MCF 10A (cell line): ENCODE measurements around the gene ACSS2. TPM values are rescaled to one million over a fixed set of nuclear protein-coding genes. Genes with fewer than 3 reads are reported as not detected.

ENCODE experiments used
- BruUV-seq: library from RNA; stranded (reverse); fragments of 400-500 nt; replicated peaks from 2 replicates; lab custom pipeline; 2021; lab: Mats Ljungman, UMichigan
- CTCF ChIA-PET: fragments of 300-600 bp; sonication (Branson Sonifier 250); formaldehyde crosslinking; extraction: SDS; loops from one replicate; lab custom pipeline; 2021; ENCODE audit warnings: antibody characterized with exemption, inconsistent platforms; lab: Yijun Ruan, JAX
- POLR2A ChIA-PET: fragments of 300-600, 350-650 bp; sonication (Branson Sonifier 250); formaldehyde crosslinking; extraction: SDS; loops from one replicate; lab custom pipeline; 2020; ENCODE audit warnings: antibody characterized with exemption, inconsistent platforms; lab: Yijun Ruan, JAX
- DNase-seq: peaks from one replicate; pipeline ENCODE4 v3.0.0-alpha.2; 2018; ENCODE audit not compliant: unreplicated experiment
- H3K27ac Mint-ChIP-seq: one replicate; pipeline ENCODE4 v1.8.0; 2022; ENCODE audit warnings: mild to moderate bottlenecking, low read depth, mixed read lengths; ENCODE audit not compliant: unreplicated experiment
- H3K27me3 Mint-ChIP-seq: one replicate; pipeline ENCODE4 v1.8.0; 2022; ENCODE audit warnings: mixed read lengths; ENCODE audit not compliant: insufficient read depth, unreplicated experiment
- H3K36me3 Mint-ChIP-seq: one replicate; pipeline ENCODE4 v1.8.0; 2022; ENCODE audit warnings: mild to moderate bottlenecking, moderate library complexity, mixed read lengths; ENCODE audit not compliant: insufficient read depth, unreplicated experiment
- H3K4me1 Mint-ChIP-seq: one replicate; pipeline ENCODE4 v1.8.0; 2022; ENCODE audit warnings: mixed read lengths; ENCODE audit not compliant: insufficient read depth, unreplicated experiment
- H3K4me3 Mint-ChIP-seq: one replicate; pipeline ENCODE4 v1.8.0; 2022; ENCODE audit warnings: mild to moderate bottlenecking, moderate library complexity, mixed read lengths; ENCODE audit not compliant: unreplicated experiment
- H3K9me3 Mint-ChIP-seq: one replicate; pipeline ENCODE4 v1.8.0; 2022; ENCODE audit warnings: mixed read lengths; ENCODE audit not compliant: unreplicated experiment
- CTCF ChIP-seq: fragments of 200-600 bp; IDR thresholded peaks from one replicate; pipeline ENCODE4 v1.8.0; 2022; ENCODE audit warnings: antibody characterized with exemption, mild to moderate bottlenecking; ENCODE audit not compliant: unreplicated experiment
- intact Hi-C: fragments of 100-400 bp; cut with micrococcal nuclease; formaldehyde crosslinking; loops from 2 replicates; pipeline ENCODE4 v1.14.1; 2022
- total RNA-seq: library from RNA; stranded (reverse); gene quantifications from 2 replicates; pipeline ENCODE4 v1.2.3, GENCODE V29; 2022

The ACSS2 gene
- total RNA-seq, 1 experiment from 2014 or later = 42.0 TPM

GRCh38 chr20:34940081-34940481, 63.7 kb downstream of the ACSS2 start:
- no peak for TF ChIP-seq CTCF
- H3K27me3 Mint-ChIP-seq = no peaks in the 10 kb centered on the region
- no peaks in the 10 kb centered on the region for H3K9me3 Mint-ChIP-seq
- DNase-seq = no peak
- ChIA-PET POLR2A (interaction anchor here (1.4 to 2.0 kb wide), 3 partner anchors 11 to 64 kb away, joined by 4 to 7 read pairs (median 5); partner anchors contain the start of gene ACSS2), CTCF (interaction anchor here (0.5 to 7.4 kb wide), 3 partner anchors 16 to 103 kb away, joined by 3 to 50 read pairs (median 4); partner anchors contain the start of genes ACSS2, GGT7, GSS and MYH7B)
- BruUV-seq = no TSS peak
- intact Hi-C loops = no loop called here
- H3K4me1 Mint-ChIP-seq = peaks cover 15% of the 10 kb centered on the region
- peaks cover 61% of the 10 kb centered on the region for H3K36me3 Mint-ChIP-seq
- H3K4me3 Mint-ChIP-seq = no peak overlapping the region
- H3K27ac Mint-ChIP-seq = no peak overlapping the region

GRCh38 chr20:34941226-34941625, 64.8 kb downstream of the ACSS2 start:
- intact Hi-C loops = no loop called here
- DNase-seq = peak; percentile 31
- no peak for TF ChIP-seq CTCF
- Mint-ChIP-seq H3K4me1 (peaks cover 23% of the 10 kb centered on the region), H3K9me3 (no peaks in the 10 kb centered on the region), H3K27me3 (no peaks in the 10 kb centered on the region), H3K27ac (no peak overlapping the region), H3K4me3 (no peak overlapping the region), H3K36me3 (peaks cover 54% of the 10 kb centered on the region)
- BruUV-seq = no TSS peak
- ChIA-PET CTCF (interaction anchor here (0.6 to 7.4 kb wide), 4 partner anchors 9 to 67 kb away, joined by 3 to 50 read pairs (median 4); partner anchors contain the start of genes ACSS2, GGT7, GSS and MYH7B), POLR2A (interaction anchor here (0.6 to 1.5 kb wide), 3 partner anchors 12 to 65 kb away, joined by 3 to 5 read pairs (median 4); partner anchors contain the start of gene ACSS2)

- Mint-ChIP-seq H3K27ac (no peak overlapping the region), H3K27me3 (no peaks in the 10 kb centered on the region), H3K4me3 (no peak overlapping the region), H3K4me1 (peaks cover 24% of the 10 kb centered on the region), H3K9me3 (no peaks in the 10 kb centered on the region), H3K36me3 (peaks cover 50% of the 10 kb centered on the region)
- no peak for DNase-seq
- intact Hi-C loops = no loop called here
- ChIA-PET POLR2A (interaction anchor here (0.7 to 2.8 kb wide), 2 partner anchors 66 to 68 kb away, joined by 3 to 16 read pairs; partner anchors contain the start of gene ACSS2), CTCF (interaction anchor here (0.6 to 7.4 kb wide), 3 partner anchors 8 to 154 kb away, joined by 3 to 50 read pairs (median 3); partner anchors contain the start of genes ACSS2 and GGT7)
- BruUV-seq = no TSS peak
- no peak for TF ChIP-seq CTCF
These were observed 65.9 kb downstream of the ACSS2 start for GRCh38 chr20:34942301-34942700.

GRCh38 chr20:34943808-34944567, 67.6 kb downstream of the ACSS2 start:
- BruUV-seq = no TSS peak
- TF ChIP-seq CTCF = no peak
- Mint-ChIP-seq H3K4me3 (no peak overlapping the region), H3K27me3 (no peaks in the 10 kb centered on the region), H3K4me1 (peaks cover 24% of the 10 kb centered on the region), H3K9me3 (no peaks in the 10 kb centered on the region), H3K36me3 (peaks cover 47% of the 10 kb centered on the region), H3K27ac (peak overlapping the region; percentile 62)
- ChIA-PET POLR2A (interaction anchor here (0.7 to 3.4 kb wide), 12 partner anchors 9 to 362 kb away, joined by 3 to 20 read pairs (median 4); partner anchors contain the start of genes ACSS2, GSS and MYH7B), CTCF (interaction anchor here (0.6 to 7.4 kb wide), 9 partner anchors 9 to 268 kb away, joined by 3 to 50 read pairs (median 4); partner anchors contain the start of genes ACSS2 and GGT7)
- DNase-seq = peak; percentile 99
- intact Hi-C loops = no loop called here
